K562 (cell line): ENCODE measurements around the gene KDM5A.

Experiments
- CEBPB ChIP-seq: fragments of 450-650 bp; IDR thresholded peaks from 2 replicates; pipeline ENCODE4 v1.6.1; 2016; ENCODE audit warnings: missing genetic modification characterization, missing compliant biosample characterization
- ZNF583 ChIP-seq: fragments of 250-450 bp; sonication (Bioruptor Pico); IDR thresholded peaks from 2 replicates; pipeline ENCODE4 v1.4.0; 2020
- TF ChIP-seq, protein P1 (sequence below), 3 experiments: IDR thresholded peaks in 2 of 3; conservative IDR thresholded peaks in 1 of 3; 2 replicates each; pipeline ENCODE4 v1.5.1; 2011 to 2012; ENCODE audit warnings: low read length in 3 of 3, mild to moderate bottlenecking in 3 of 3, control low read depth in 2 of 3, improper control_type of control experiment in 1 of 3, inconsistent platforms in 1 of 3, low read depth in 1 of 3, mixed read lengths in 1 of 3, moderate library complexity in 1 of 3; ENCODE audit not compliant: insufficient read depth in 2 of 3

DNA sequence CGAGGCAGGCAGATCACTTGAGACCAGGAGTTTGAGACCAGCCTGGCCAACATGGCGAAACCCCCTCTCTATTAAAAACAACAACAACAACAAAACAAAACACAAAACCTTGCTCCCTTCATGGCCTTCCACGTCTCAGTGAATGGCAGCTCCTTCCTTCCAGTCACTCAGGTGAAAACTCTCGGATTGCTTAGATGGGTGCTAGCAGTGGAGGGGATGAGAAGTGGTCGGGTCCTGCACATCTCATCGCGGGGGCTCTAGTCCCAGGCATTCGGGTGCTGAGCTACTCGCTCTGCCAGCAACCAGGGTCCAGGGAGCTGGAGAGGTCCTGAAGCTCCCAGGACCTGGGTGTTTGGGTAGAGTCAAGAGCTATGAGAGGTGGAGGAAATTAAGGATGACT lies 134.2 kb downstream of the KDM5A start:
- TF ChIP-seq, protein P1, sequence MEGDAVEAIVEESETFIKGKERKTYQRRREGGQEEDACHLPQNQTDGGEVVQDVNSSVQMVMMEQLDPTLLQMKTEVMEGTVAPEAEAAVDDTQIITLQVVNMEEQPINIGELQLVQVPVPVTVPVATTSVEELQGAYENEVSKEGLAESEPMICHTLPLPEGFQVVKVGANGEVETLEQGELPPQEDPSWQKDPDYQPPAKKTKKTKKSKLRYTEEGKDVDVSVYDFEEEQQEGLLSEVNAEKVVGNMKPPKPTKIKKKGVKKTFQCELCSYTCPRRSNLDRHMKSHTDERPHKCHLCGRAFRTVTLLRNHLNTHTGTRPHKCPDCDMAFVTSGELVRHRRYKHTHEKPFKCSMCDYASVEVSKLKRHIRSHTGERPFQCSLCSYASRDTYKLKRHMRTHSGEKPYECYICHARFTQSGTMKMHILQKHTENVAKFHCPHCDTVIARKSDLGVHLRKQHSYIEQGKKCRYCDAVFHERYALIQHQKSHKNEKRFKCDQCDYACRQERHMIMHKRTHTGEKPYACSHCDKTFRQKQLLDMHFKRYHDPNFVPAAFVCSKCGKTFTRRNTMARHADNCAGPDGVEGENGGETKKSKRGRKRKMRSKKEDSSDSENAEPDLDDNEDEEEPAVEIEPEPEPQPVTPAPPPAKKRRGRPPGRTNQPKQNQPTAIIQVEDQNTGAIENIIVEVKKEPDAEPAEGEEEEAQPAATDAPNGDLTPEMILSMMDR (IDR thresholded peaks at IDR 0.05 in 2 of 3, conservative IDR thresholded peaks at IDR 0.05 in 1 of 3; ENCODE audit: insufficient read depth in 2 of 3, low read depth in 1 of 3, low read length in 3 of 3) = no peak
- TF ChIP-seq ZNF583 (CRISPR knock-in tag) = no peak
- TF ChIP-seq CEBPB = no peak
